Esophagus squamous epithelium (tissue), 5 donors: ENCODE results near the gene CSNK1G1. TPM values are rescaled to one million over a fixed set of nuclear protein-coding genes. Genes with fewer than 3 reads are reported as not detected.

Experiments used
- DNase-seq: peaks from one replicate; lab custom pipeline; 2025; lab: John Stamatoyannopoulos, UW
- H3K27ac ChIP-seq, 4 donors: fragments of 200-600 bp; sonication (generic); one replicate each; pipeline ENCODE4 v1.5.1; 2016 to 2019; ENCODE audit warnings: mild to moderate bottlenecking in 1 of 4
- H3K27me3 ChIP-seq, 4 donors: fragments of 200-600 bp; sonication (generic); 1 replicate in 3 of 4; 2 replicates in 1 of 4; pipeline versions ENCODE4 v1.5.1 to v1.6.0; 2017 to 2021; ENCODE audit warnings: antibody characterized with exemption in 1 of 4
- H3K36me3 ChIP-seq, 3 donors: fragments of 200-600 bp; sonication (generic); one replicate each; pipeline ENCODE4 v1.5.1; 2016 to 2019
- H3K4me1 ChIP-seq, 3 donors: fragments of 200-600 bp; sonication (generic); one replicate each; pipeline ENCODE4 v1.5.1; 2017 to 2019
- H3K4me3 ChIP-seq, 4 donors: fragments of 200-600 bp; sonication (generic); 1 replicate in 3 of 4; 2 replicates in 1 of 4; pipeline ENCODE4 v1.5.1; 2016 to 2019; ENCODE audit warnings: mild to moderate bottlenecking in 2 of 4, moderate library complexity in 1 of 4
- H3K9me3 ChIP-seq, 3 donors: fragments of 200-600 bp; sonication (generic); one replicate each; pipeline ENCODE4 v1.5.1; 2016 to 2019
- CTCF ChIP-seq, 6 experiments: fragments of 450-650 bp in 4 of 6; fragments of 200-600 bp in 2 of 6; sonication (generic) in 2 of 6; IDR thresholded peaks; one replicate each; pipeline ENCODE4 v1.5.1; 2016 to 2019; ENCODE audit warnings: antibody characterized with exemption in 6 of 6, mild to moderate bottlenecking in 4 of 6, moderate library complexity in 4 of 6
- POLR2A ChIP-seq, 4 donors: fragments of 450-650 bp; IDR thresholded peaks; one replicate each; pipeline ENCODE4 v1.6.1; 2017; ENCODE audit warnings: antibody characterized with exemption in 4 of 4, mild to moderate bottlenecking in 4 of 4, moderate library complexity in 3 of 4
- WGBS, 2 donors: methylation state at CpG; one replicate each; pipeline ENCODE4 v1.1.5; 2018; 5-methylcytosine and 5-hydroxymethylcytosine counted together
- intact Hi-C: fragments of 100-400 bp; cut with DNase I; formaldehyde crosslinking; loops from one replicate; pipeline ENCODE4 v1.15.0; 2022
- total RNA-seq, 4 donors: library from RNA; depleted of rRNA; stranded (reverse); fragments of >200 nt; gene quantifications; one replicate each; pipeline ENCODE4 v1.1.0, GENCODE V29; 2016
- donor health status: DM: yes; HTN: yes; CAD: no.

Gene CSNK1G1
- total RNA-seq, 4 donors from 2014 or later = 15.0 to 21.4 (median 16.8) TPM

GRCh38 chr15:64343841-64344240 lies 12.1 kb downstream of the CSNK1G1 start:
- 81 to 96% methylated on average over 2 of the region's 2 CpGs for WGBS, 2 donors
- DNase-seq = no peak
- no peak overlapping the region for H3K4me3 ChIP-seq
- no peak overlapping the region for H3K27ac ChIP-seq
- no peaks in the 10 kb centered on the region for H3K27me3 ChIP-seq
- peaks cover 0 to 28% (median 0%) of the 10 kb centered on the region in 3 donors for H3K36me3 ChIP-seq
- no peaks in the 10 kb centered on the region for H3K4me1 ChIP-seq
- intact Hi-C loops = no loop called here
- no peak for TF ChIP-seq CTCF (IDR thresholded peaks at IDR 0.05)
- no peak for TF ChIP-seq POLR2A (IDR thresholded peaks at IDR 0.05)
- no peaks in the 10 kb centered on the region for H3K9me3 ChIP-seq

- TF ChIP-seq CTCF (IDR thresholded peaks at IDR 0.05) (no peak), POLR2A (IDR thresholded peaks at IDR 0.05) (no peak)
- Histone ChIP-seq H3K36me3 (peaks cover 0 to 24% (median 0%) of the 10 kb centered on the region in 3 donors), H3K9me3 (no peaks in the 10 kb centered on the region), H3K4me1 (no peaks in the 10 kb centered on the region), H3K27me3 (no peaks in the 10 kb centered on the region), H3K4me3 (no peak overlapping the region), H3K27ac (no peak overlapping the region)
- intact Hi-C loops = no loop called here
- DNase-seq = no peak
Measured at GRCh38 chr15:64343222-64343621, 12.8 kb downstream of the CSNK1G1 start.

DNA sequence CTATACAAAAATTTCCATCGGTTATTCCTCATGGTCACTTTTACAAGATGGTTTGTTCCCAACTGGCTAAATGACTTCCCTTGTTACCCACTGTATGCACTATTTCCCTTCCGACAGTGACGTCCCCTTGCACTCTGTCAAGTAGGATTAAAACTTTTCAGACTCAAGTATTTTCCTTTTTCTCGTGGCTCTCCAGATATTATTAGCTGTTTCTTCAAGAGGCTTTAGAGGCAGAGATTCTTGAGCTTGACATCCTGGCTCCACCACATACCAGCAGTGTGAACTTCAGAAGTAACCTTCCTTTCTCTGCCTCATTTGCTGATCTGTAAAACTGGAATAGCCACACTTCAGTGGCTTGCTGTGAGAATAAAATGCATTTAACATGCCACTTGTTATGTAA lies 14.0 kb downstream of the CSNK1G1 start:
- intact Hi-C loops = no loop called here
- H3K4me3 ChIP-seq = no peak overlapping the region
- no peak overlapping the region for H3K27ac ChIP-seq
- H3K36me3 ChIP-seq = peaks cover 0 to 17% (median 0%) of the 10 kb centered on the region in 3 donors
- H3K4me1 ChIP-seq = no peaks in the 10 kb centered on the region
- no peak for DNase-seq
- H3K9me3 ChIP-seq = no peaks in the 10 kb centered on the region
- TF ChIP-seq POLR2A (IDR thresholded peaks at IDR 0.05) = no peak
- no peak for TF ChIP-seq CTCF (IDR thresholded peaks at IDR 0.05)
- 72 to 86% methylated on average over 4 of the region's 4 CpGs for WGBS, 2 donors
- H3K27me3 ChIP-seq = no peaks in the 10 kb centered on the region

DNA sequence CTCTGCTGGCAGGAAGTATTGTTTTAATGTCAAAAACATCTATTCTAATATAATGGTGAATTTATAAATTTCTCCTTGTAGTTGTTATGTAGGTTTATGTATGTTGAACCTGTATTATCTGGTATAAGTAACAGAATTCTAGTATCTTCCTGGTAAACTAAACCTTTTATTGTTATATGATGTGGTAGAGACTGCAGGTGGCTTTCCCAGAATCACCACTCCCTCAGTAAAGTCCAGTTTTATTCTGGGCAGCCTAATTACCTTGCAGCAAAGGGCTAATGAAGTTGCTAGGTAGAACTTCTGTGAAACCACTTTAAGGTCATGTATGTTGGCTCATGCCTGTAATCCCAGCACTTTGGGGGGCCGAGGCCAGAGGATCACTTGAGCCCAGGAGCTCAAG lies 15.6 kb downstream of the CSNK1G1 start:
- DNase-seq = no peak
- Histone ChIP-seq H3K36me3 (peaks cover 0 to 17% (median 0%) of the 10 kb centered on the region in 3 donors), H3K27me3 (no peaks in the 10 kb centered on the region), H3K4me1 (no peaks in the 10 kb centered on the region), H3K9me3 (no peaks in the 10 kb centered on the region), H3K27ac (no peak overlapping the region), H3K4me3 (no peak overlapping the region)
- TF ChIP-seq CTCF (IDR thresholded peaks at IDR 0.05) (no peak), POLR2A (IDR thresholded peaks at IDR 0.05) (no peak)
- intact Hi-C loops = no loop called here
- WGBS, 2 donors = 86% methylated on average over 1 of the region's 1 CpG; no CpG with 5 or more reads in 1 of the 2 donors

- intact Hi-C loops = no loop called here
- 76 to 90% methylated on average over 2 of the region's 2 CpGs for WGBS, 2 donors
- Histone ChIP-seq H3K9me3 (no peaks in the 10 kb centered on the region), H3K4me1 (peaks cover 0 to 15% (median 0%) of the 10 kb centered on the region in 3 donors), H3K27ac (no peak overlapping the region), H3K36me3 (peaks cover 0 to 17% (median 0%) of the 10 kb centered on the region in 3 donors), H3K4me3 (no peak overlapping the region), H3K27me3 (no peaks in the 10 kb centered on the region)
- TF ChIP-seq CTCF (IDR thresholded peaks at IDR 0.05) (no peak), POLR2A (IDR thresholded peaks at IDR 0.05) (no peak)
- DNase-seq = no peak
Measured at GRCh38 chr15:64337761-64338160, 18.2 kb downstream of the CSNK1G1 start.
